Mesendoderm (in vitro differentiated cells): Measurements from ENCODE around the gene PSMA7.

ENCODE experiments used
- DNase-seq: peaks from one replicate; pipeline ENCODE4 v3.0.0; 2013
- H2AK5ac ChIP-seq: 2 replicates; pipeline ENCODE4 v1.6.1; 2013; ENCODE audit warnings: low read length, inconsistent platforms
- H2BK120ac ChIP-seq: 2 replicates; pipeline ENCODE4 v1.6.1; 2013; ENCODE audit warnings: low read depth, mild to moderate bottlenecking, low read length, moderate library complexity, mixed read lengths
- H2BK15ac ChIP-seq: replicated peaks from 2 replicates; pipeline ENCODE4 v1.6.1; 2013; ENCODE audit warnings: low read depth, mild to moderate bottlenecking, moderate library complexity
- H2BK5ac ChIP-seq: 2 replicates; pipeline ENCODE4 v1.6.1; 2013; ENCODE audit warnings: low read length, inconsistent platforms
- H3K18ac ChIP-seq: 2 replicates; pipeline ENCODE4 v1.6.1; 2013; ENCODE audit warnings: mild to moderate bottlenecking, low read length, mixed read lengths
- H3K23ac ChIP-seq: one replicate; pipeline ENCODE4 v1.6.1; 2013; ENCODE audit warnings: low read length
- H3K27ac ChIP-seq: 2 replicates; pipeline ENCODE4 v1.5.1; 2013; ENCODE audit warnings: low read depth, mild to moderate bottlenecking, inconsistent platforms, low read length, moderate library complexity
- H3K27me3 ChIP-seq: 2 replicates; pipeline ENCODE4 v1.6.1; 2013; ENCODE audit warnings: low read length, control low read depth, mild to moderate bottlenecking, inconsistent platforms; ENCODE audit not compliant: insufficient read depth, poor library complexity
- H3K36me3 ChIP-seq: 2 replicates; pipeline ENCODE4 v1.6.1; 2013; ENCODE audit warnings: low read length, inconsistent platforms; ENCODE audit not compliant: control insufficient read depth, insufficient read depth
- H3K4ac ChIP-seq: one replicate; pipeline ENCODE4 v1.6.1; 2013; ENCODE audit warnings: low read depth, mild to moderate bottlenecking, low read length, moderate library complexity
- H3K4me1 ChIP-seq: 2 replicates; pipeline ENCODE4 v1.6.1; 2013; ENCODE audit warnings: low read depth, low read length, inconsistent platforms; ENCODE audit not compliant: control insufficient read depth
- H3K4me2 ChIP-seq: 2 replicates; pipeline ENCODE4 v1.6.1; 2013; ENCODE audit warnings: low read length
- H3K4me3 ChIP-seq: 2 replicates; pipeline ENCODE4 v1.5.1; 2013; ENCODE audit warnings: mild to moderate bottlenecking, low read length
- H3K56ac ChIP-seq: one replicate; pipeline ENCODE4 v1.6.1; 2013; ENCODE audit warnings: low read length
- H3K79me1 ChIP-seq: 2 replicates; pipeline ENCODE4 v1.6.1; 2013; ENCODE audit warnings: low read length, inconsistent platforms
- H3K79me2 ChIP-seq: 2 replicates; pipeline ENCODE4 v1.6.1; 2013; ENCODE audit warnings: mild to moderate bottlenecking, low read length; ENCODE audit not compliant: control insufficient read depth, insufficient read depth
- H3K9ac ChIP-seq: 2 replicates; pipeline ENCODE4 v1.6.1; 2013; ENCODE audit warnings: low read length, inconsistent platforms
- H4K5ac ChIP-seq: one replicate; pipeline ENCODE4 v1.6.1; 2013; ENCODE audit warnings: low read length
- H4K8ac ChIP-seq: one replicate; pipeline ENCODE4 v1.6.1; 2013; ENCODE audit warnings: low read depth, mild to moderate bottlenecking, control low read depth, low read length, moderate library complexity
- WGBS: extraction: QIAGEN DNeasy Blood & Tissue Kit; methylation state at CpG from one replicate; pipeline ENCODE4 v1.1.7; 2013; ENCODE audit warnings: low lambda C conversion rate, missing lambda C conversion rate; ENCODE audit not compliant: insufficient coverage; ENCODE audit errors: extremely low coverage; 5-methylcytosine and 5-hydroxymethylcytosine counted together

PSMA7 gene

DNA sequence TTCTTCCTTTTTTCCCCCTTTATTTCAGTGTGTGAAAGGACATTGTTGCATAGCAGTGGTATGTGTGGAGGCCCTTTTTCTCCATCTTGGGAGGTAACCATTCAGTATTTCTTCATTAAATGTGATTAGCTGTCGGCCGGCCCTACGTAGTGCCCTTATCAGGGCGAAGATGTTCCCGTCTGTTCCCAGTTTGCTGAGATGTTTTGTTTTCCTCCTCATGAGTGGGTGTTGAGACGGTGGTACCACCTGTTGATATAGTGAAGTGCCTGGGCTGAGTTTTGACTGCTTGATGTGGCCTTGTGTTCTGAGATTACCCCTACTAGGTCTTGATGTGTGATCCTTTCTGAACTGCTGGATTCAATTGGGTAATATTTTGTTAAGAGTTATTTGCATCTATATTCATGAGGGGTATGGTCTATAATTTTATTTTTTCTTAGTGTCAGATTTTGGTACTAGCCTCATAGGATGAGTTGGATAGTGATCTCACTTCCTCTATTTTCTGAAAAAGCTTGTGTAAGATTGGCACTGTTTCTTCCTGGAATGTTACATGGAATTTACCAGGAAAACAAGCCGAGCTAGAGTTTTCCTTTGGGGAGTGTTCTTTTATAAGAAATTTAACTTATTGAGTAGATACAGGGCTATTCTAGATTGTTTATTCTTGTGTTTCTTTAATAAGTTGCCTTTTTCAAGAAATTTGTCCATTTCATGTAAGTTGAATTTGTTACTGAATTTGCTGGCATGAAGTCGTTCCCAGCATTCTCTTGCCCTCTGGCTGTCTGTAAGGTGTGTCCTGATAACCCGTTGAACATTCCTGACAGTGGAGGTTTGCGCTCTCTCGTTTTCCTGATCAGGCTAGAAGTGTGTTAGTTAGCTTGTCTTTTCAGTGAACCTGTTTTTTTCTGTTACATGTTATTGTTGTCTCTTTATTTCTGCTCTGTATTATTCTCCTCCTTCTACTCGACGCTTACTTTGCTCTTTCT, 44.0 kb upstream of the PSMA7 start:
- no peak overlapping the region for H3K18ac ChIP-seq
- WGBS: no CpG with 5 or more reads among the region's 13 CpGs
- H4K8ac ChIP-seq: no peak overlapping the region
- H2BK120ac ChIP-seq: no peak overlapping the region
- DNase-seq: peak; percentile 13
- no peak overlapping the region for H2AK5ac ChIP-seq
- H3K27ac ChIP-seq: no peak overlapping the region
- no peaks in the 10 kb centered on the region for H3K27me3 ChIP-seq
- H2BK5ac ChIP-seq: no peak overlapping the region
- no peak overlapping the region for H3K4me2 ChIP-seq
- H3K23ac ChIP-seq: no peak overlapping the region
- no peaks in the 10 kb centered on the region for H3K4me1 ChIP-seq
- no peak overlapping the region for H2BK15ac ChIP-seq
- H3K79me1 ChIP-seq: peaks cover 12% of the 10 kb centered on the region
- no peaks in the 10 kb centered on the region for H3K36me3 ChIP-seq
- H3K79me2 ChIP-seq: peaks cover 8% of the 10 kb centered on the region
- no peak overlapping the region for H3K4me3 ChIP-seq
- H3K56ac ChIP-seq: no peak overlapping the region
- no peak overlapping the region for H4K5ac ChIP-seq
- no peak overlapping the region for H3K4ac ChIP-seq
- H3K9ac ChIP-seq: no peak overlapping the region

DNA sequence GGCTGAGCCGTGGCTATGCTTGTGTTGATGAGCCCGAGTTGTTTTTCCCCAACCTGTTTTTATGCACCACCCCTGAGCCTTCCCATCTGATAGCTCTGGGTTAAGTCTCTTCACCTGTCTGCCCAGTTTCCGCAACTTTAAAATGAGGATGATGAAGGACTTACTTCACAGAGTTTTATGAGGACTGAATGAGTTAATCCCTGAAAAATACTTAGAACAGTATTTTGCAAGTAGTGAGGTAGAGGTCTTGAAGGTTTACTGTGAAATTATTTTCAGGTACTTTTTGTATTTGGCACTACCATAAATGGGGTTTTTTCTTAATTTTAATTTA, 42.9 kb upstream of the PSMA7 start:
- no peak overlapping the region for H3K4me2 ChIP-seq
- no peak overlapping the region for H4K8ac ChIP-seq
- H2BK120ac ChIP-seq: no peak overlapping the region
- no peak overlapping the region for H2AK5ac ChIP-seq
- H3K4me1 ChIP-seq: no peaks in the 10 kb centered on the region
- no peaks in the 10 kb centered on the region for H3K27me3 ChIP-seq
- no peak overlapping the region for H2BK5ac ChIP-seq
- H3K56ac ChIP-seq: no peak overlapping the region
- H2BK15ac ChIP-seq: no peak overlapping the region
- H3K36me3 ChIP-seq: no peaks in the 10 kb centered on the region
- no peak overlapping the region for H3K18ac ChIP-seq
- peaks cover 12% of the 10 kb centered on the region for H3K79me1 ChIP-seq
- H3K79me2 ChIP-seq: peaks cover 8% of the 10 kb centered on the region
- no peak overlapping the region for H4K5ac ChIP-seq
- no peak overlapping the region for H3K23ac ChIP-seq
- no peak overlapping the region for H3K27ac ChIP-seq
- no peak overlapping the region for H3K9ac ChIP-seq
- H3K4me3 ChIP-seq: no peak overlapping the region
- WGBS: no CpG with 5 or more reads among the region's 3 CpGs
- H3K4ac ChIP-seq: no peak overlapping the region
- no peak for DNase-seq

DNA sequence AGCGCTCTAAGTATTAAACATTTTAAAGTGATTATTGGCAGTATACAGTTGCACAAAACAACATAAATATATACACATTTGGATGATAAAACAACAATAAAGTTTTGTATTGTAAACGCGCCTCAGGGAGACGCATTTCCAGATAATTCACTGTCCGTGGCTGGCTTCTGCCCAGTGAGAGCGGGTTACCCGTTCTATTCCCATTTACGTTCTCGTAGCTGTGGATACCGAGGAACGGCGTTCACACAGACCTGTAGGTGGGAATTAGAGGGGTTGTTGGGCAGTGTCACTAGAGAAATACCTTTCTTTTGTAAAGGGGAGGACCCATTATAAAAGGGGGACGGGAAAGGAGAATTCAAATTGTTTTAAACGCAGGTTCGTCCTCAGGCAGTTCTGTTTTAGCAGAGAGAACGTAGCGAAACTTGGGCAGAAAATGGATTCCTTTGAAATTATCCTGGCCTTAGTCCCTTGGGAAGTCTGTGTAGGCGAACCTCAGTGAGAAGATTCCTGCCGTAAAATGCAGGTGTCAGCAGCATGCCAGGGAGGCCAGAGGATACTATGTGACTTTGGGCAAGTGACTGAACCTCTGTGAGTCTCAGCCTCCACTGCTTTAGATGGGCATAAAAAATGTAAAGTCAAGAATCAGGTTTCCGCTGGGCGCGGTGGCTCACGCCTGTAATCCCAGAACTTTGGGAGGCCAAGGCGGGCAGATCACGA, 40.4 kb upstream of the PSMA7 start:
- Histone ChIP-seq H3K18ac (peak overlapping the region; percentile 53), H3K27me3 (no peaks in the 10 kb centered on the region), H3K4me3 (peak overlapping the region; percentile 74), H3K79me2 (peaks cover 8% of the 10 kb centered on the region), H3K79me1 (peaks cover 12% of the 10 kb centered on the region), H3K4me1 (no peaks in the 10 kb centered on the region), H3K27ac (no peak overlapping the region), H3K9ac (peak overlapping the region; percentile 85), H3K4me2 (peak overlapping the region; percentile 57), H4K5ac (no peak overlapping the region), H2BK5ac (no peak overlapping the region), H2AK5ac (no peak overlapping the region), H3K4ac (no peak overlapping the region), H4K8ac (no peak overlapping the region), H3K23ac (no peak overlapping the region), H2BK120ac (no peak overlapping the region), H3K36me3 (no peaks in the 10 kb centered on the region), H2BK15ac (no peak overlapping the region), H3K56ac (peak overlapping the region; percentile 91)
- no CpG with 5 or more reads among the region's 25 CpGs for WGBS
- no peak for DNase-seq

DNA sequence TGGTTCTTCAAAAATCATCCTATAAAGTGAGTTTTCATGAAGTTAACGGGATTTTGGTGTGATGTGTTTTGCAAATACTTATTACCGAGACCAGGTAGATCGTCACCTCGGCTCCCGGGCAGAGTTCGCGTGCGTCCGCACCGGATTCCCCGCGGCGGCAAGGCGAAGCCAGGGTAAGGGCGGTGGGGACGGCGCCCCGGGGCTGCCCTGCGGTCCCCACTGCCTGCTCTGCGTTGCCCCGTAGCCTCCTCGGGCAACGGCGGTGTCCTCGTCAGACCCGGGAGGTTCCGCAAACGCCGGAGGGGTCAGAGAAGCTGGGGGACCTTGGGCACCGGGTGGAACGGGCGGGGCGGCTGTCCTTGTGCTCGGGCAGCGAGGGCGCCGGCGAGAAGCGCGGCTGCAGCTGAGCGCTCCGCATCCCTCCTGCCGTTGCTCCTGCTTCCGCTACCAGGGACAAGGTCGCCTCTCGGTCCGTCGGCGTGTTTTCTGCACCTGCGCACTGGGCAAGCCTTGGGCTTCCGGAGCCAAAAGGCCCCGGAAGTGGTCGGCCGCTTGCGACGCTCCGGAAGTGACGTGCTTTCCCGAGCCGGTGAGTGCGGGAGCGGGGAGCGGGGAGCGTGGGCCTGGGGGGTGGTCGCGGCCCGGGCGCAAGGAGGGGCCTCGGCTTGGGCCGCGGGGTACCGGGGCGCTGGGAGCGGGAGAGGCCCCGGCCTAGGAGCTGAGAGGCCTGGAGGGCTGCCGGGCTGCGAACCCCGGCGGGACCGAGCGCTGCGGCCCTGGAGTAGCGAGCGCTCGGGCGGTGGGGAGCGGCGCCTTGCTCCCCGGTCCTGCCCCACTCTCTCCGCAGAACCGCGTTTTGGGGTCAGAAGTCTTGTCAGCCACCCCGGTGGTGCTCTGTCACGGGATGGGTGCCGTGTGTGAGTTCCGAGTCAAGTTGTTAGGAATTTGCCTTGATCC, 39.6 kb upstream of the PSMA7 start, which contains the start of gene MTG2:
TSS of gene MTG2 (plus strand) at position 560 of the 957 bp plus-strand sequence. CDS start 10,393 bp downstream, outside the sequence.
- H3K4ac ChIP-seq: peak within 1 kb of the TSS; percentile 74
- H3K9ac ChIP-seq: peak within 1 kb of the TSS; percentile 94
- peak within 1 kb of the TSS; percentile 97 for H3K56ac ChIP-seq
- H2BK120ac ChIP-seq: no peak within 1 kb of the TSS
- H4K5ac ChIP-seq: no peak within 1 kb of the TSS
- peak within 1 kb of the TSS; percentile 3 for H3K23ac ChIP-seq
- H2BK15ac ChIP-seq: no peak within 1 kb of the TSS
- peak within 1 kb of the TSS; percentile 92 for H4K8ac ChIP-seq
- peak within 1 kb of the TSS; percentile 62 for H3K4me2 ChIP-seq
- no peaks in the 10 kb centered on the region for H3K4me1 ChIP-seq
- H3K27me3 ChIP-seq: no peaks in the 10 kb centered on the region
- peak within 1 kb of the TSS; percentile 96 for H3K27ac ChIP-seq
- peak within 1 kb of the TSS; percentile 53 for H3K18ac ChIP-seq
- peaks cover 8% of the 10 kb centered on the region for H3K79me2 ChIP-seq
- peak within 1 kb of the TSS; percentile 76 for H2BK5ac ChIP-seq
- peak; percentile 98 for DNase-seq
- H3K36me3 ChIP-seq: no peaks in the 10 kb centered on the region
- peaks cover 12% of the 10 kb centered on the region for H3K79me1 ChIP-seq
- H3K4me3 ChIP-seq: peak within 1 kb of the TSS; percentile 74
- WGBS: no CpG with 5 or more reads among the region's 96 CpGs
- no peak within 1 kb of the TSS for H2AK5ac ChIP-seq

DNA sequence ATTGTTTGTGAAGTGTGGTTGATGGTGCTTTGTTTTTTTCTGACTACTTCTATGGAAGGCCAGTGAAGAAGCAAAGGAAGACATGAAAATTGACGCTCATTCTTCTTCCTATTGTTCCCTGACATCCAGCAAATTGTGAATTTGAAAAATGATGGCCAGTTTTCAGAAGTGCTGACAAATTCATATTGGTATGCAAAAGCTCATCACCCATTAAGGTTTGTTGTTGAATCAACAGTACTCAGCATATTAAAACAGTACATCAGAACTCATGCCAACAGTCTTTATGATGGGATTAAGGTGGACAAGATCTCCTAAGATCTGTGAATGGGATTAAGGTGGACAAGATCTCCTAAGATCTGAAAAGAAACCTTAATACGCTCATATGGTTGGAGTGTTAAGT, 38.6 kb upstream of the PSMA7 start:
- H3K4me1 ChIP-seq: no peaks in the 10 kb centered on the region
- H3K4me3 ChIP-seq: no peak overlapping the region
- no peak overlapping the region for H2AK5ac ChIP-seq
- no peak overlapping the region for H3K27ac ChIP-seq
- no peaks in the 10 kb centered on the region for H3K36me3 ChIP-seq
- peaks cover 10% of the 10 kb centered on the region for H3K79me1 ChIP-seq
- no peak overlapping the region for H4K5ac ChIP-seq
- H3K79me2 ChIP-seq: peaks cover 6% of the 10 kb centered on the region
- H3K9ac ChIP-seq: peak overlapping the region; percentile 12
- H3K27me3 ChIP-seq: no peaks in the 10 kb centered on the region
- no peak overlapping the region for H2BK15ac ChIP-seq
- H4K8ac ChIP-seq: no peak overlapping the region
- H3K23ac ChIP-seq: no peak overlapping the region
- no peak overlapping the region for H3K56ac ChIP-seq
- DNase-seq: no peak
- H2BK120ac ChIP-seq: no peak overlapping the region
- H3K4me2 ChIP-seq: no peak overlapping the region
- WGBS: no CpG with 5 or more reads among the region's 2 CpGs
- no peak overlapping the region for H3K18ac ChIP-seq
- H3K4ac ChIP-seq: no peak overlapping the region
- H2BK5ac ChIP-seq: no peak overlapping the region
